Measurements from ENCODE around the gene MRPS27.

MRPS27 gene

GRCh38 chr5:72170101-72170500 lies 149.9 kb downstream of the MRPS27 start:
- DNase-seq (ENCODE audit: low read depth, low spot score): no peak
